DMS53 (cell line): ENCODE results near the gene SGMS1.
"Not testable (repeated sequence)": the region's sequence is repeated elsewhere in the genome, so short reads cannot be mapped to it uniquely, and the experiment has no call there.

Experiments used
- DNase-seq: peaks from one replicate; lab custom pipeline; 2025; lab: John Stamatoyannopoulos, UW

The SGMS1 gene

GRCh38 chr10:50623663-50624412 is at the start of gene SGMS1:
TSS of gene SGMS1 (minus strand) at chr10:50623956. CDS start at chr10:50344114, 279,842 bp downstream.
- DNase-seq: peak; percentile 95

- DNase-seq: not testable (repeated sequence)
Observed at GRCh38 chr10:50672152-50672551, 48.4 kb upstream of the SGMS1 start.

- DNase-seq: not testable (repeated sequence)
Observed at GRCh38 chr10:50671645-50672044, 47.9 kb upstream of the SGMS1 start.

GRCh38 chr10:50669957-50670356 is 46.2 kb upstream of the SGMS1 start:
- not testable (repeated sequence) for DNase-seq

GRCh38 chr10:50667353-50667752 is 43.6 kb upstream of the SGMS1 start:
- DNase-seq: not testable (repeated sequence)

GRCh38 chr10:50662420-50662819 is 38.7 kb upstream of the SGMS1 start:
- not testable (repeated sequence) for DNase-seq

GRCh38 chr10:50661563-50661962 is 37.8 kb upstream of the SGMS1 start:
- DNase-seq: not testable (repeated sequence)

- DNase-seq: peak; percentile 74
Observed at GRCh38 chr10:50659865-50660730, 36.3 kb upstream of the SGMS1 start.

GRCh38 chr10:50659016-50659864 is 35.5 kb upstream of the SGMS1 start:
- not testable (repeated sequence) for DNase-seq

GRCh38 chr10:50658165-50658564 is 34.4 kb upstream of the SGMS1 start:
- no peak for DNase-seq

- DNase-seq: no peak
Observed at GRCh38 chr10:50653758-50654157, 30.0 kb upstream of the SGMS1 start.

- DNase-seq: peak; percentile 54
Observed at GRCh38 chr10:50653142-50653541, 29.4 kb upstream of the SGMS1 start.

- DNase-seq: no peak
Observed at GRCh38 chr10:50651808-50652207, 28.1 kb upstream of the SGMS1 start.

- DNase-seq: no peak
Observed at GRCh38 chr10:50650481-50650880, 26.7 kb upstream of the SGMS1 start.

- no peak for DNase-seq
Observed at GRCh38 chr10:50648935-50649227, 25.1 kb upstream of the SGMS1 start.

GRCh38 chr10:50648089-50648934 is 24.6 kb upstream of the SGMS1 start:
- DNase-seq: no peak

GRCh38 chr10:50647350-50647749 is 23.6 kb upstream of the SGMS1 start:
- DNase-seq: not testable (repeated sequence)

GRCh38 chr10:50645236-50645635 is 21.5 kb upstream of the SGMS1 start:
- peak; percentile 72 for DNase-seq

- DNase-seq: no peak
Observed at GRCh38 chr10:50641626-50642025, 17.9 kb upstream of the SGMS1 start.

- DNase-seq: no peak
Observed at GRCh38 chr10:50640238-50640637, 16.5 kb upstream of the SGMS1 start.
